PC-9 (cell line): ENCODE measurements around the gene CNKSR3.

Experiments
- EZH2 ChIP-seq: fragments of 200-600 bp; sonication (generic); IDR thresholded peaks from 2 replicates; pipeline ENCODE4 v1.8.0; 2017; ENCODE audit warnings: antibody characterized with exemption, low read depth
- TF ChIP-seq, protein P1 (sequence below): fragments of 200-600 bp; sonication (generic); conservative IDR thresholded peaks from 2 replicates; pipeline ENCODE4 v1.6.1; 2017; ENCODE audit warnings: mixed run types, antibody characterized with exemption, mild to moderate bottlenecking, moderate library complexity

- TF ChIP-seq, protein P1, sequence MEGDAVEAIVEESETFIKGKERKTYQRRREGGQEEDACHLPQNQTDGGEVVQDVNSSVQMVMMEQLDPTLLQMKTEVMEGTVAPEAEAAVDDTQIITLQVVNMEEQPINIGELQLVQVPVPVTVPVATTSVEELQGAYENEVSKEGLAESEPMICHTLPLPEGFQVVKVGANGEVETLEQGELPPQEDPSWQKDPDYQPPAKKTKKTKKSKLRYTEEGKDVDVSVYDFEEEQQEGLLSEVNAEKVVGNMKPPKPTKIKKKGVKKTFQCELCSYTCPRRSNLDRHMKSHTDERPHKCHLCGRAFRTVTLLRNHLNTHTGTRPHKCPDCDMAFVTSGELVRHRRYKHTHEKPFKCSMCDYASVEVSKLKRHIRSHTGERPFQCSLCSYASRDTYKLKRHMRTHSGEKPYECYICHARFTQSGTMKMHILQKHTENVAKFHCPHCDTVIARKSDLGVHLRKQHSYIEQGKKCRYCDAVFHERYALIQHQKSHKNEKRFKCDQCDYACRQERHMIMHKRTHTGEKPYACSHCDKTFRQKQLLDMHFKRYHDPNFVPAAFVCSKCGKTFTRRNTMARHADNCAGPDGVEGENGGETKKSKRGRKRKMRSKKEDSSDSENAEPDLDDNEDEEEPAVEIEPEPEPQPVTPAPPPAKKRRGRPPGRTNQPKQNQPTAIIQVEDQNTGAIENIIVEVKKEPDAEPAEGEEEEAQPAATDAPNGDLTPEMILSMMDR = no peak
- no peak for TF ChIP-seq EZH2
These were observed 115.2 kb downstream of the CNKSR3 start for GRCh38 chr6:154395316-154395715.
